PC-3 (cell line): ENCODE results near the gene CCER1.

Experiments
- CTCF ChIP-seq: fragments of 300-600 bp; sonication (generic); conservative IDR thresholded peaks from 2 replicates; pipeline ENCODE4 v1.5.1; 2017; ENCODE audit warnings: antibody characterized with exemption, low read depth, mild to moderate bottlenecking, low read length
- EZH2 ChIP-seq: fragments of 300-600 bp; sonication (generic); IDR thresholded peaks from one replicate; pipeline ENCODE4 v1.6.1; 2017; ENCODE audit warnings: antibody characterized with exemption, mild to moderate bottlenecking, low read length; ENCODE audit not compliant: unreplicated experiment
- EZH2phosphoT487 ChIP-seq: fragments of 300-600 bp; sonication (generic); IDR thresholded peaks from 2 replicates; pipeline ENCODE4 v1.6.1; 2018; ENCODE audit warnings: mild to moderate bottlenecking, antibody characterized with exemption, low read length, borderline replicate concordance

DNA sequence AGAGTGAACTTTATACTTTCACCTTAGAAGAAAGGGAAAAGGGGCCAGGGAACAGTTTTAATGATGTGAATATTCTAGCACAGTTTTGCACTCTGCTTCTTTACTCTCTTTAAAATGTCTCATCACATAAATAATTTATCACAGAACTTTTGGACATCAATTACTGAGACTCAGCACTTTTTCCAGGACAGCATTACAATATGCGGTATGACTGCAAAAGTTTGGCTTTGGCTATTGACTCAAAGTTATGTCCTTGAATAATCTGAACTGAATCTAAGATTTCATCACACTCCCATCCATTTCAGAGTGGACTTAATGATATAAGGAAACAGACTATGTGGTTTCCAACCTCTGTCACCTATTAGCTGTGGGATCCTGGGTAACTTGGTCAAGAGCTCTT is 11.7 kb downstream of the CCER1 start:
- TF ChIP-seq CTCF: no peak
- no peak for TF ChIP-seq EZH2
- no peak for TF ChIP-seq EZH2phosphoT487
